WTC11 (cell line): Measurements from ENCODE around the gene SYPL1.

Experiments used
- CBFB ChIP-seq: sonication (generic); formaldehyde crosslinking; IDR thresholded peaks from 2 replicates; pipeline ENCODE4 v1.8.1; 2022; ENCODE audit warnings: mild to moderate bottlenecking, low read depth, missing genetic modification reagents
- ESRRA ChIP-seq: sonication (generic); formaldehyde crosslinking; IDR thresholded peaks from 2 replicates; pipeline ENCODE4 v1.8.1; 2022; ENCODE audit warnings: mild to moderate bottlenecking, missing genetic modification reagents, borderline replicate concordance
- FOXK1 ChIP-seq: sonication (generic); formaldehyde crosslinking; IDR thresholded peaks from 2 replicates; pipeline ENCODE4 v1.8.0; 2022; ENCODE audit warnings: mild to moderate bottlenecking, moderate library complexity, missing genetic modification reagents
- NFATC4 ChIP-seq: fragments of 250-450 bp; sonication (Bioruptor Pico); IDR thresholded peaks from 2 replicates; pipeline ENCODE4 v1.9.0; 2021; ENCODE audit warnings: mild to moderate bottlenecking
- TF ChIP-seq, protein P1 (sequence below): fragments of 200-600 bp; IDR thresholded peaks from 2 replicates; pipeline ENCODE4 v1.8.0; 2022; ENCODE audit warnings: antibody characterized with exemption
- TF ChIP-seq, protein P2 (sequence below): sonication (generic); formaldehyde crosslinking; IDR thresholded peaks from 2 replicates; pipeline ENCODE4 v1.8.1; 2023; ENCODE audit warnings: mild to moderate bottlenecking, missing genetic modification reagents
- TF ChIP-seq, protein P3 (sequence below): sonication (generic); formaldehyde crosslinking; conservative IDR thresholded peaks from 2 replicates; pipeline ENCODE4 v1.8.1; 2022; ENCODE audit warnings: mild to moderate bottlenecking, missing genetic modification reagents
- TF ChIP-seq, protein P4 (sequence below): sonication (generic); formaldehyde crosslinking; IDR thresholded peaks from 2 replicates; pipeline ENCODE4 v1.8.1; 2023; ENCODE audit warnings: mild to moderate bottlenecking, missing genetic modification reagents, moderate library complexity
- TF ChIP-seq, protein P5 (sequence below): sonication (generic); formaldehyde crosslinking; IDR thresholded peaks from 2 replicates; pipeline ENCODE4 v1.8.1; 2022; ENCODE audit warnings: low read depth, mild to moderate bottlenecking, moderate library complexity, missing genetic modification reagents, borderline replicate concordance
- TF ChIP-seq, protein P6 (sequence below): sonication (generic); formaldehyde crosslinking; IDR thresholded peaks from 2 replicates; pipeline ENCODE4 v1.8.0; 2022; ENCODE audit warnings: mild to moderate bottlenecking, missing genetic modification reagents

DNA sequence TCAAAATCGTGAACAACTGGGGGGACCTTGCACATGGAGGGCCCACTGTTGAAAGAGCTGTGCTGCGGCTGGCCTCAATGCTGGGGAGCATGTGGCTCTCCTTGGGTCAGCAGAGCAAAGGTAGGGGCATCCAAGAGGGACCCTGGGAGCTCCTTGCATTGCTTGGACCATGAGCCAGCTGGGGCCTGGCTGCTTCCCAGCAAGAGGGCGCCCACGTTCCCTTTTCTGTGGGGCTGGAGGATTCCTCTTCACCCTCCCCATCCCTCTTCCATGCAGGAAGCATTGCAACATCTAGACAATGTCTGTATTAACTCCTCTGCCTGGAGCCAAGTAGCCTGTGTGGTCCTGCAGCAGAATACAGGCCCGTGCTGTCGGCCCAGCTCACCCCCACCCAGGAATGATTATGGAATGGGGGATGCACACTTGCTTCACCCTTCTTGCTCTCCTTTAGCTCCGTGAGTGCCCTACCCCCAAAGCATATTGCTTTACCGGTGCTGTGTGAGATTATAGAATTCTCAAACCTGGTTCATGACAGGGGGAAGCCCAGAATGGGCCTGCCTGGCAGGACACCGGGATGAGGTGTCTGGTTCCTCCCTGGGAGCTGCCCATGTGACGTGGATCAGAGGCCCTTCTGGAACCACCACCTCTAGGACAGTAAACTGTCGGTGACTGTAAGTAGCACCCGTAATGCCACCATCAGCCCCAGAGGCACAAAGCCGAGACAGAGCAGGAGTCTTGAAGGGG lies 61.9 kb downstream of the SYPL1 start:
- TF ChIP-seq CBFB (CRISPR knock-in tag) (no peak), ESRRA (CRISPR knock-in tag) (no peak), FOXK1 (CRISPR knock-in tag) (no peak), NFATC4 (CRISPR knock-in tag) (no peak)
- TF ChIP-seq, protein P1, sequence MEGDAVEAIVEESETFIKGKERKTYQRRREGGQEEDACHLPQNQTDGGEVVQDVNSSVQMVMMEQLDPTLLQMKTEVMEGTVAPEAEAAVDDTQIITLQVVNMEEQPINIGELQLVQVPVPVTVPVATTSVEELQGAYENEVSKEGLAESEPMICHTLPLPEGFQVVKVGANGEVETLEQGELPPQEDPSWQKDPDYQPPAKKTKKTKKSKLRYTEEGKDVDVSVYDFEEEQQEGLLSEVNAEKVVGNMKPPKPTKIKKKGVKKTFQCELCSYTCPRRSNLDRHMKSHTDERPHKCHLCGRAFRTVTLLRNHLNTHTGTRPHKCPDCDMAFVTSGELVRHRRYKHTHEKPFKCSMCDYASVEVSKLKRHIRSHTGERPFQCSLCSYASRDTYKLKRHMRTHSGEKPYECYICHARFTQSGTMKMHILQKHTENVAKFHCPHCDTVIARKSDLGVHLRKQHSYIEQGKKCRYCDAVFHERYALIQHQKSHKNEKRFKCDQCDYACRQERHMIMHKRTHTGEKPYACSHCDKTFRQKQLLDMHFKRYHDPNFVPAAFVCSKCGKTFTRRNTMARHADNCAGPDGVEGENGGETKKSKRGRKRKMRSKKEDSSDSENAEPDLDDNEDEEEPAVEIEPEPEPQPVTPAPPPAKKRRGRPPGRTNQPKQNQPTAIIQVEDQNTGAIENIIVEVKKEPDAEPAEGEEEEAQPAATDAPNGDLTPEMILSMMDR: no peak
- TF ChIP-seq, protein P2, sequence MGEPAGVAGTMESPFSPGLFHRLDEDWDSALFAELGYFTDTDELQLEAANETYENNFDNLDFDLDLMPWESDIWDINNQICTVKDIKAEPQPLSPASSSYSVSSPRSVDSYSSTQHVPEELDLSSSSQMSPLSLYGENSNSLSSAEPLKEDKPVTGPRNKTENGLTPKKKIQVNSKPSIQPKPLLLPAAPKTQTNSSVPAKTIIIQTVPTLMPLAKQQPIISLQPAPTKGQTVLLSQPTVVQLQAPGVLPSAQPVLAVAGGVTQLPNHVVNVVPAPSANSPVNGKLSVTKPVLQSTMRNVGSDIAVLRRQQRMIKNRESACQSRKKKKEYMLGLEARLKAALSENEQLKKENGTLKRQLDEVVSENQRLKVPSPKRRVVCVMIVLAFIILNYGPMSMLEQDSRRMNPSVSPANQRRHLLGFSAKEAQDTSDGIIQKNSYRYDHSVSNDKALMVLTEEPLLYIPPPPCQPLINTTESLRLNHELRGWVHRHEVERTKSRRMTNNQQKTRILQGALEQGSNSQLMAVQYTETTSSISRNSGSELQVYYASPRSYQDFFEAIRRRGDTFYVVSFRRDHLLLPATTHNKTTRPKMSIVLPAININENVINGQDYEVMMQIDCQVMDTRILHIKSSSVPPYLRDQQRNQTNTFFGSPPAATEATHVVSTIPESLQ (CRISPR knock-in tag): no peak
- TF ChIP-seq, protein P3, sequence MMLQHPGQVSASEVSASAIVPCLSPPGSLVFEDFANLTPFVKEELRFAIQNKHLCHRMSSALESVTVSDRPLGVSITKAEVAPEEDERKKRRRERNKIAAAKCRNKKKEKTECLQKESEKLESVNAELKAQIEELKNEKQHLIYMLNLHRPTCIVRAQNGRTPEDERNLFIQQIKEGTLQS (CRISPR knock-in tag): no peak
- TF ChIP-seq, protein P4, sequence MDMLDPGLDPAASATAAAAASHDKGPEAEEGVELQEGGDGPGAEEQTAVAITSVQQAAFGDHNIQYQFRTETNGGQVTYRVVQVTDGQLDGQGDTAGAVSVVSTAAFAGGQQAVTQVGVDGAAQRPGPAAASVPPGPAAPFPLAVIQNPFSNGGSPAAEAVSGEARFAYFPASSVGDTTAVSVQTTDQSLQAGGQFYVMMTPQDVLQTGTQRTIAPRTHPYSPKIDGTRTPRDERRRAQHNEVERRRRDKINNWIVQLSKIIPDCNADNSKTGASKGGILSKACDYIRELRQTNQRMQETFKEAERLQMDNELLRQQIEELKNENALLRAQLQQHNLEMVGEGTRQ (CRISPR knock-in tag): no peak
- TF ChIP-seq, protein P5, sequence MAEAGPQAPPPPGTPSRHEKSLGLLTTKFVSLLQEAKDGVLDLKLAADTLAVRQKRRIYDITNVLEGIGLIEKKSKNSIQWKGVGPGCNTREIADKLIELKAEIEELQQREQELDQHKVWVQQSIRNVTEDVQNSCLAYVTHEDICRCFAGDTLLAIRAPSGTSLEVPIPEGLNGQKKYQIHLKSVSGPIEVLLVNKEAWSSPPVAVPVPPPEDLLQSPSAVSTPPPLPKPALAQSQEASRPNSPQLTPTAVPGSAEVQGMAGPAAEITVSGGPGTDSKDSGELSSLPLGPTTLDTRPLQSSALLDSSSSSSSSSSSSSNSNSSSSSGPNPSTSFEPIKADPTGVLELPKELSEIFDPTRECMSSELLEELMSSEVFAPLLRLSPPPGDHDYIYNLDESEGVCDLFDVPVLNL (CRISPR knock-in tag): no peak
- TF ChIP-seq, protein P6, sequence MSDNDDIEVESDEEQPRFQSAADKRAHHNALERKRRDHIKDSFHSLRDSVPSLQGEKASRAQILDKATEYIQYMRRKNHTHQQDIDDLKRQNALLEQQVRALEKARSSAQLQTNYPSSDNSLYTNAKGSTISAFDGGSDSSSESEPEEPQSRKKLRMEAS (CRISPR knock-in tag): peak; percentile 59; the same call in 1 of the 2 replicates
